H1 (cell line): ENCODE measurements around the gene ULBP1. TPM values are rescaled to one million over a fixed set of nuclear protein-coding genes. Genes with fewer than 3 reads are reported as not detected.

ENCODE experiments used
- CTCF ChIA-PET: fragments of 300-600 bp; sonication (Branson Sonifier 250); formaldehyde crosslinking; loops from one replicate; lab custom pipeline; 2021; ENCODE audit not compliant: partially characterized antibody; lab: Charles Lee
- POLR2A ChIA-PET: fragments of 300-600 bp; sonication (Branson Sonifier 250); formaldehyde crosslinking; loops from one replicate; lab custom pipeline; 2021; ENCODE audit warnings: inconsistent platforms; ENCODE audit not compliant: partially characterized antibody; lab: Charles Lee
- DNase-seq, 2 experiments: peaks; one replicate each; pipeline versions ENCODE4 v3.0.0 to v3.0.0-alpha.2; 2010 to 2022; ENCODE audit warnings: low spot score in 2 of 2, low read depth in 1 of 2, mixed read lengths in 1 of 2
- FAIRE-seq: peaks from 2 replicates; lab custom pipeline; 2011; peaks lifted over from hg19 to GRCh38; lab: Jason Lieb, UNC
- H2AFZ ChIP-seq: 2 replicates; pipeline ENCODE4 v1.8.1; 2012; ENCODE audit warnings: low read length, inconsistent platforms
- H2AK5ac ChIP-seq: 2 replicates; pipeline ENCODE4 v1.6.1; 2013; ENCODE audit warnings: low read depth, low read length
- H2BK120ac ChIP-seq: replicated peaks from 2 replicates; pipeline ENCODE3; 2013; ENCODE audit warnings: low read depth, low read length, inconsistent platforms
- H2BK12ac ChIP-seq: 2 replicates; pipeline ENCODE4 v1.6.1; 2013; ENCODE audit warnings: low read depth, low read length
- H2BK15ac ChIP-seq: 2 replicates; pipeline ENCODE4 v1.6.1; 2013; ENCODE audit warnings: low read length
- H2BK20ac ChIP-seq: 2 replicates; pipeline ENCODE4 v1.6.1; 2013; ENCODE audit warnings: low read length
- H2BK5ac ChIP-seq: 2 replicates; pipeline ENCODE4 v1.6.1; 2013; ENCODE audit warnings: low read depth, low read length
- H3K14ac ChIP-seq: 2 replicates; pipeline ENCODE4 v1.6.1; 2013; ENCODE audit warnings: inconsistent platforms; ENCODE audit not compliant: insufficient read length
- H3K18ac ChIP-seq: 2 replicates; pipeline ENCODE4 v1.6.1; 2013; ENCODE audit warnings: low read length; ENCODE audit errors: extremely low read depth
- H3K23ac ChIP-seq: 2 replicates; pipeline ENCODE4 v1.6.1; 2013; ENCODE audit warnings: inconsistent platforms; ENCODE audit not compliant: insufficient read length
- H3K23me2 ChIP-seq: 2 replicates; pipeline ENCODE4 v1.6.1; 2013; ENCODE audit warnings: low read depth, low read length
- H3K27ac ChIP-seq: 2 replicates; pipeline ENCODE4 v1.6.1; 2011; ENCODE audit warnings: low read depth, low read length, inconsistent platforms
- H3K27me3 ChIP-seq, 4 experiments: replicated peaks in 1 of 4; 1 replicate in 1 of 4; 2 replicates in 3 of 4; pipeline versions ENCODE4 v1.6.1 to v1.8.1; 2011 to 2013; ENCODE audit warnings: low read length in 3 of 4, mild to moderate bottlenecking in 3 of 4, inconsistent platforms in 2 of 4, mixed read lengths in 2 of 4, moderate library complexity in 1 of 4; ENCODE audit not compliant: control insufficient read depth in 3 of 4, insufficient read depth in 3 of 4; ENCODE audit errors: extremely low read depth in 1 of 4
- H3K36me3 ChIP-seq, 4 experiments: 2 replicates each; pipeline versions ENCODE4 v1.6.1 to v1.8.1; 2011 to 2013; ENCODE audit warnings: mild to moderate bottlenecking in 4 of 4, low read length in 3 of 4, moderate library complexity in 2 of 4, control low read depth in 1 of 4, inconsistent platforms in 1 of 4; ENCODE audit not compliant: insufficient read depth in 4 of 4, control insufficient read depth in 2 of 4
- H3K4ac ChIP-seq: replicated peaks from 2 replicates; pipeline ENCODE3; 2013; ENCODE audit warnings: low read length, low read depth, mixed read lengths, inconsistent platforms; ENCODE audit not compliant: insufficient read length
- H3K4me1 ChIP-seq, 4 experiments: replicated peaks in 1 of 4; 1 replicate in 1 of 4; 2 replicates in 3 of 4; pipeline versions ENCODE4 v1.6.1 to v1.8.1; 2011 to 2013; ENCODE audit warnings: low read length in 3 of 4, inconsistent platforms in 2 of 4, mixed read lengths in 1 of 4; ENCODE audit not compliant: insufficient read depth in 4 of 4, control insufficient read depth in 3 of 4
- H3K4me2 ChIP-seq, 2 experiments: 2 replicates each; pipeline versions ENCODE4 v1.6.1 to v1.8.1; 2011 to 2013; ENCODE audit warnings: low read depth in 2 of 2, low read length in 2 of 2, control low read depth in 1 of 2, inconsistent platforms in 1 of 2, mild to moderate bottlenecking in 1 of 2; ENCODE audit not compliant: insufficient read depth in 1 of 2
- H3K4me3 ChIP-seq, 4 experiments: fragments of 200-600, 300-600 bp in 1 of 4; sonication (generic), shearing (Covaris generic), sonication (Bioruptor Twin) in 1 of 4; 2 replicates each; pipeline versions ENCODE4 v1.5.1 to v1.8.1; 2011 to 2016; ENCODE audit warnings: low read length in 4 of 4, low read depth in 3 of 4, control low read depth in 2 of 4, inconsistent platforms in 2 of 4, mild to moderate bottlenecking in 2 of 4, mixed read lengths in 1 of 4, moderate library complexity in 1 of 4; ENCODE audit not compliant: insufficient read depth in 2 of 4; ENCODE audit errors: extremely low read depth in 1 of 4
- H3K56ac ChIP-seq: replicated peaks from 2 replicates; pipeline ENCODE3; 2013; ENCODE audit warnings: low read depth, mild to moderate bottlenecking, mixed read lengths, low read length, inconsistent platforms; ENCODE audit not compliant: insufficient read length
- H3K79me1 ChIP-seq: 2 replicates; pipeline ENCODE4 v1.6.1; 2013; ENCODE audit warnings: low read depth, low read length, control low read depth
- H3K79me2 ChIP-seq, 2 experiments: 2 replicates each; pipeline versions ENCODE4 v1.6.1 to v1.8.1; 2012 to 2013; ENCODE audit warnings: low read length in 2 of 2, mild to moderate bottlenecking in 2 of 2, inconsistent platforms in 1 of 2; ENCODE audit not compliant: insufficient read depth in 2 of 2, control insufficient read depth in 1 of 2
- H3K9ac ChIP-seq, 4 experiments: replicated peaks in 1 of 4; 1 replicate in 1 of 4; 2 replicates in 3 of 4; pipeline versions ENCODE4 v1.6.1 to v1.8.1; 2011 to 2013; ENCODE audit warnings: low read depth in 3 of 4, low read length in 3 of 4, control low read depth in 2 of 4, mild to moderate bottlenecking in 2 of 4, moderate library complexity in 2 of 4, inconsistent platforms in 1 of 4; ENCODE audit errors: extremely low read depth in 1 of 4
- H3K9me3 ChIP-seq, 2 experiments: 2 replicates each; pipeline versions ENCODE4 v1.6.1 to v1.8.1; 2012 to 2013; ENCODE audit warnings: mild to moderate bottlenecking in 2 of 2, moderate library complexity in 2 of 2, control low read depth in 1 of 2, inconsistent platforms in 1 of 2, low read depth in 1 of 2, low read length in 1 of 2, mixed read lengths in 1 of 2; ENCODE audit not compliant: insufficient read depth in 2 of 2
- H4K20me1 ChIP-seq, 2 experiments: replicated peaks in 1 of 2; 2 replicates each; pipeline versions ENCODE3 to v1.8.1; 2011 to 2013; ENCODE audit warnings: inconsistent platforms in 2 of 2, low read length in 2 of 2, mild to moderate bottlenecking in 1 of 2; ENCODE audit not compliant: insufficient read depth in 2 of 2, control insufficient read depth in 1 of 2
- H4K5ac ChIP-seq: 2 replicates; pipeline ENCODE4 v1.6.1; 2013; ENCODE audit warnings: low read length, low read depth, mixed read lengths, inconsistent platforms; ENCODE audit not compliant: insufficient read length
- H4K8ac ChIP-seq: 2 replicates; pipeline ENCODE4 v1.8.0; 2013; ENCODE audit warnings: mild to moderate bottlenecking, moderate library complexity, low read length, inconsistent platforms; ENCODE audit not compliant: insufficient read depth; ENCODE audit errors: extremely low read depth
- H4K91ac ChIP-seq: replicated peaks from 2 replicates; pipeline ENCODE3; 2013; ENCODE audit warnings: low read length, mixed read lengths, inconsistent platforms; ENCODE audit not compliant: insufficient read length
- BRCA1 ChIP-seq: IDR thresholded peaks from 2 replicates; pipeline ENCODE4 v1.6.1; 2012; ENCODE audit warnings: low read depth, low read length, improper control_type of control experiment
- CBX5 ChIP-seq: fragments of 300-800, 300-1000 bp; sonication (generic); IDR thresholded peaks from 2 replicates; pipeline ENCODE4 v1.7.1; 2016; ENCODE audit warnings: antibody characterized with exemption, low read length, low read depth
- CEBPB ChIP-seq: IDR thresholded peaks from 2 replicates; pipeline ENCODE4 v1.6.1; 2012; ENCODE audit warnings: low read depth, low read length
- CTCF ChIP-seq, 3 experiments: IDR thresholded peaks; 1 replicate in 2 of 3; 2 replicates in 1 of 3; pipeline versions ENCODE4 v1.5.1 to v1.6.1; 2011; ENCODE audit warnings: low read length in 3 of 3, mild to moderate bottlenecking in 3 of 3, inconsistent platforms in 2 of 3, low read depth in 1 of 3, moderate library complexity in 1 of 3; ENCODE audit not compliant: insufficient read depth in 1 of 3; ENCODE audit errors: control extremely low read depth in 1 of 3
- EGR1 ChIP-seq: IDR thresholded peaks from 2 replicates; pipeline ENCODE4 v1.6.1; 2011; ENCODE audit warnings: low read depth, low read length, borderline replicate concordance
- GTF2F1 ChIP-seq: IDR thresholded peaks from 2 replicates; pipeline ENCODE4 v1.6.1; 2012; ENCODE audit warnings: low read depth, low read length, improper control_type of control experiment, borderline replicate concordance
- NANOG ChIP-seq: IDR thresholded peaks from 2 replicates; pipeline ENCODE4 v1.6.1; 2011; ENCODE audit warnings: low read length, low read depth, mild to moderate bottlenecking, inconsistent platforms; ENCODE audit not compliant: insufficient read depth, poor library complexity, severe bottlenecking
- RAD21 ChIP-seq, 2 experiments: IDR thresholded peaks in 1 of 2; conservative IDR thresholded peaks in 1 of 2; 2 replicates each; pipeline ENCODE4 v1.6.1; 2011; ENCODE audit warnings: low read depth in 2 of 2, low read length in 2 of 2, improper control_type of control experiment in 1 of 2, inconsistent platforms in 1 of 2, mild to moderate bottlenecking in 1 of 2, moderate library complexity in 1 of 2
- SP1 ChIP-seq: IDR thresholded peaks from 2 replicates; pipeline ENCODE4 v1.6.1; 2011; ENCODE audit warnings: low read depth, low read length
- SP2 ChIP-seq: IDR thresholded peaks from 2 replicates; pipeline ENCODE4 v1.6.1; 2012; ENCODE audit warnings: mild to moderate bottlenecking, low read length, inconsistent platforms
- SUZ12 ChIP-seq: fragments of 200-600 bp; sonication (generic); IDR thresholded peaks from 2 replicates; pipeline ENCODE4 v1.6.1; 2012; ENCODE audit warnings: mild to moderate bottlenecking, inconsistent platforms, low read length, moderate library complexity, mixed read lengths
- YY1 ChIP-seq: IDR thresholded peaks from 2 replicates; pipeline ENCODE4 v1.6.1; 2011; ENCODE audit warnings: low read depth, mild to moderate bottlenecking, low read length
- WGBS, 2 experiments: shearing (Covaris generic) in 1 of 2; methylation state at CpG; one replicate each; pipeline versions ENCODE4 v1.1.6 to v1.1.7; 2013 to 2015; ENCODE audit warnings: low lambda C conversion rate in 2 of 2, mixed read lengths in 2 of 2, inconsistent platforms in 1 of 2, low coverage in 1 of 2, missing lambda C conversion rate in 1 of 2; ENCODE audit not compliant: insufficient replicate concordance in 2 of 2, insufficient coverage in 1 of 2, insufficient read length in 1 of 2; ENCODE audit errors: extremely low coverage in 1 of 2, missing lambda C conversion rate in 1 of 2; 5-methylcytosine and 5-hydroxymethylcytosine counted together
- polyA plus RNA-seq, 7 experiments: library from polyadenylated mRNA; depleted of rRNA in 3 of 7; stranded (reverse) in 5 of 7; unstranded in 2 of 7; fragments of >200 nt in 5 of 7; fragments of 200-250 nt in 2 of 7; gene quantifications; 1 replicate in 5 of 7; 2 replicates in 1 of 7; 4 replicates in 1 of 7; pipeline versions ENCODE4 v1.2.1 to v1.2.3, GENCODE V29; 2011 to 2013; ENCODE audit warnings: missing spikeins in 2 of 7, mixed read lengths in 2 of 7
- total RNA-seq: library from RNA; stranded (reverse); fragmentation: NEBNext Ultra II Directional; extraction: Animal tissue kit (Norgen Biotek cat#: 25700); gene quantifications from 2 replicates; pipeline ENCODE4 v1.2.1, GENCODE V29; 2021

The ULBP1 gene
- total and polyA plus RNA-seq, 2 of the 8 experiments (the other 6 are each of a cell fraction or from before 2014, with no cell fraction given), result 0.32 to 0.60 TPM

GRCh38 chr6:149939356-149939648 lies 24.4 kb upstream of the ULBP1 start:
- no peak overlapping the region for H4K91ac ChIP-seq
- no peak overlapping the region for H2BK15ac ChIP-seq
- H3K14ac ChIP-seq, result no peak overlapping the region
- H3K4me1 ChIP-seq, result peaks cover 0 to 6% (median 3%) of the 10 kb centered on the region in 4 experiments; a peak in 5 of 7 replicates
- H3K4me3 ChIP-seq, result no peak overlapping the region
- H3K4me2 ChIP-seq, result peak overlapping the region in 1 of 2 experiments; percentile 58; a peak in 1 of 4 replicates
- no peaks in the 10 kb centered on the region for H3K79me2 ChIP-seq
- H4K8ac ChIP-seq, result no peak overlapping the region
- H2BK20ac ChIP-seq, result no peak overlapping the region
- no peaks in the 10 kb centered on the region for H3K79me1 ChIP-seq
- POLR2A ChIA-PET, result interaction anchor here (1.2 kb wide), 1 partner anchor 53 kb away, joined by 4 read pairs; no protein-coding TSS in a partner anchor
- H2AFZ ChIP-seq, result no peak overlapping the region
- no peak overlapping the region for H2BK12ac ChIP-seq
- no peak overlapping the region for H3K4ac ChIP-seq
- H3K18ac ChIP-seq, result no peak overlapping the region
- no peak overlapping the region for H2BK5ac ChIP-seq
- H2BK120ac ChIP-seq, result no peak overlapping the region
- peaks cover 15% of the 10 kb centered on the region; the same call in 1 of the 2 replicates for H3K23me2 ChIP-seq
- no peak overlapping the region for H2AK5ac ChIP-seq
- H4K5ac ChIP-seq, result no peak overlapping the region
- no peak overlapping the region for H3K27ac ChIP-seq
- WGBS, 2 experiments, result 34% methylated on average over 5 of the region's 5 CpGs; no CpG with 5 or more reads in 1 of the 2 experiments
- H3K36me3 ChIP-seq, result peaks cover 0 to 4% (median 0%) of the 10 kb centered on the region in 4 experiments; a peak in 1 of 8 replicates
- H3K9me3 ChIP-seq, result no peaks in the 10 kb centered on the region
- H3K27me3 ChIP-seq, result peaks cover 72 to 97% (median 92%) of the 10 kb centered on the region in 4 experiments
- no peak overlapping the region for H3K56ac ChIP-seq
- H3K23ac ChIP-seq, result no peak overlapping the region
- CTCF ChIA-PET, result no interaction called here
- DNase-seq (no peak), FAIRE-seq (no peak)
- H4K20me1 ChIP-seq, result peaks cover 6 to 12% of the 10 kb centered on the region in 2 experiments
- no peak overlapping the region for H3K9ac ChIP-seq
- no peak for TF ChIP-seq SP2
- TF ChIP-seq NANOG, result no peak
- no peak for TF ChIP-seq BRCA1
- no peak for TF ChIP-seq RAD21 (IDR thresholded peaks at IDR 0.05 in 1 of 2, conservative IDR thresholded peaks at IDR 0.05 in 1 of 2; ENCODE audit: low read depth in 2 of 2, low read length in 2 of 2)
- TF ChIP-seq SP1, result no peak
- no peak for TF ChIP-seq SUZ12
- no peak for TF ChIP-seq YY1
- TF ChIP-seq CTCF (IDR thresholded peaks at IDR 0.05; ENCODE audit: control extremely low read depth in 1 of 3, insufficient read depth in 1 of 3, low read depth in 1 of 3, low read length in 3 of 3), result no peak
- TF ChIP-seq CEBPB, result no peak
- no peak for TF ChIP-seq GTF2F1
- TF ChIP-seq EGR1, result no peak
- no peak for TF ChIP-seq CBX5
